Breast epithelium (tissue), 4 donors: ENCODE results near the gene ADARB1. TPM values are rescaled to one million over a fixed set of nuclear protein-coding genes. Genes with fewer than 3 reads are reported as not detected.

ENCODE experiments used
- DNase-seq, 2 donors: peaks; one replicate each; pipeline ENCODE4 v3.0.0-alpha.2; 2019; ENCODE audit warnings: low spot score in 2 of 2
- H3K27ac ChIP-seq, 2 donors: fragments of 200-600 bp; sonication (generic) in 1 of 2; one replicate each; pipeline ENCODE4 v1.5.1; 2016 to 2019; ENCODE audit warnings: mild to moderate bottlenecking in 1 of 2
- H3K27me3 ChIP-seq, 2 donors: fragments of 200-600 bp; sonication (generic) in 1 of 2; one replicate each; pipeline versions ENCODE4 v1.5.1 to v1.6.0; 2017 to 2019; ENCODE audit warnings: control low read depth in 1 of 2, mild to moderate bottlenecking in 1 of 2
- H3K36me3 ChIP-seq: fragments of 200-600 bp; one replicate; pipeline ENCODE4 v1.5.1; 2019
- H3K4me1 ChIP-seq, 2 donors: fragments of 200-600 bp; sonication (generic); one replicate each; pipeline ENCODE4 v1.5.1; 2016 to 2019; ENCODE audit warnings: control low read depth in 1 of 2
- H3K4me3 ChIP-seq, 3 donors: fragments of 200-600 bp; sonication (generic); 1 replicate in 2 of 3; 2 replicates in 1 of 3; pipeline ENCODE4 v1.5.1; 2016 to 2019; ENCODE audit warnings: mild to moderate bottlenecking in 3 of 3, moderate library complexity in 2 of 3
- H3K9me3 ChIP-seq, 2 donors: fragments of 200-600 bp; sonication (generic) in 1 of 2; one replicate each; pipeline ENCODE4 v1.5.1; 2016 to 2019; ENCODE audit warnings: control low read depth in 1 of 2
- POLR2A ChIP-seq: fragments of 450-650 bp; IDR thresholded peaks from one replicate; pipeline ENCODE4 v1.6.1; 2016; ENCODE audit warnings: antibody characterized with exemption, mild to moderate bottlenecking, moderate library complexity
- POLR2AphosphoS5 ChIP-seq, 3 donors: sonication (generic); formaldehyde crosslinking; IDR thresholded peaks; one replicate each; pipeline ENCODE4 v1.6.1; 2017; ENCODE audit warnings: antibody characterized with exemption in 3 of 3
- intact Hi-C: fragments of 100-400 bp; cut with DNase I; formaldehyde crosslinking; loops from one replicate; pipeline ENCODE4 v1.15.1; 2023; ENCODE audit warnings: low total_unique reads
- total RNA-seq, 3 donors: library from RNA; depleted of rRNA; stranded (reverse); fragments of >200 nt; gene quantifications; one replicate each; pipeline ENCODE4 v1.1.0, GENCODE V29; 2016
- TF ChIP-seq, protein P1 (sequence below), 3 donors: fragments of 450-650 bp; IDR thresholded peaks; one replicate each; pipeline ENCODE4 v1.5.1; 2016 to 2017; ENCODE audit warnings: antibody characterized with exemption in 3 of 3, mild to moderate bottlenecking in 3 of 3, moderate library complexity in 3 of 3

ADARB1 gene
- total RNA-seq, 3 donors from 2014 or later, result 19.9 to 21.3 (median 20.0) TPM

DNA sequence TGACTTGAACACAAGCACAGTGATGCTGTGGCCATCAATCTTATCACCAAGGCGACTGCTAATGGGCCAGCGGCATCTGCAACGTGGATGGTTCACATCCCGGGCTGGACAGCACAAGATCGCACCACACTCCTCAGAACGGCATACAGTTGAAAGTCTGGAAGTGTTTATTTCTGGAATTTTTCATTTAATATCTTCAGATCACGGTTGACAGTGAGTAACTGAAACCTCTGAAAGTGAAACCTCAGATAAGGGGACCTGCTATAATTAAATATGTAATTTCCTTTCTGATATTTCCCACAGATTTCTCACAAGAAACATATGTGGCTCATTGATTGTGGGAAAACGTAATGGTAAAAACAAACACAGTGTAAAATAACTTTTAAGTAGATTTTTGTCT, 129.6 kb downstream of the ADARB1 start:
- Histone ChIP-seq H3K36me3 (no peaks in the 10 kb centered on the region), H3K27ac (no peak overlapping the region), H3K9me3 (no peaks in the 10 kb centered on the region), H3K4me1 (no peaks in the 10 kb centered on the region), H3K4me3 (no peak overlapping the region), H3K27me3 (no peaks in the 10 kb centered on the region)
- DNase-seq, result no peak
- TF ChIP-seq POLR2A (no peak), POLR2AphosphoS5 (IDR thresholded peaks at IDR 0.05) (no peak)
- TF ChIP-seq, protein P1, sequence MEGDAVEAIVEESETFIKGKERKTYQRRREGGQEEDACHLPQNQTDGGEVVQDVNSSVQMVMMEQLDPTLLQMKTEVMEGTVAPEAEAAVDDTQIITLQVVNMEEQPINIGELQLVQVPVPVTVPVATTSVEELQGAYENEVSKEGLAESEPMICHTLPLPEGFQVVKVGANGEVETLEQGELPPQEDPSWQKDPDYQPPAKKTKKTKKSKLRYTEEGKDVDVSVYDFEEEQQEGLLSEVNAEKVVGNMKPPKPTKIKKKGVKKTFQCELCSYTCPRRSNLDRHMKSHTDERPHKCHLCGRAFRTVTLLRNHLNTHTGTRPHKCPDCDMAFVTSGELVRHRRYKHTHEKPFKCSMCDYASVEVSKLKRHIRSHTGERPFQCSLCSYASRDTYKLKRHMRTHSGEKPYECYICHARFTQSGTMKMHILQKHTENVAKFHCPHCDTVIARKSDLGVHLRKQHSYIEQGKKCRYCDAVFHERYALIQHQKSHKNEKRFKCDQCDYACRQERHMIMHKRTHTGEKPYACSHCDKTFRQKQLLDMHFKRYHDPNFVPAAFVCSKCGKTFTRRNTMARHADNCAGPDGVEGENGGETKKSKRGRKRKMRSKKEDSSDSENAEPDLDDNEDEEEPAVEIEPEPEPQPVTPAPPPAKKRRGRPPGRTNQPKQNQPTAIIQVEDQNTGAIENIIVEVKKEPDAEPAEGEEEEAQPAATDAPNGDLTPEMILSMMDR (IDR thresholded peaks at IDR 0.05), result no peak
- intact Hi-C loops, result no loop called here

DNA sequence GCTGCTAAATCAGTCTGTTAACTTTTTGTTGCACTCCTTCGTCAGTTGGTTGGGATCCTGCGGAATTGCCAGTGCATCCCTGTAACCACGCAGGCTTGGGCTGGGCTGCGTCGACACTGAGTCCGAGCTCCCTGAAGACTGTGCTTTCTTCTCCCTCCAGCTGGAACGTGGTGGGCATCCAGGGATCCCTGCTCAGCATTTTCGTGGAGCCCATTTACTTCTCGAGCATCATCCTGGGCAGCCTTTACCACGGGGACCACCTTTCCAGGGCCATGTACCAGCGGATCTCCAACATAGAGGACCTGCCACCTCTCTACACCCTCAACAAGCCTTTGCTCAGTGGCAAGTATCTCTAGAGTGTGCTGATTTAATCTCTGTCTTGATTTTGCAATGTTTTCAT, 130.0 kb downstream of the ADARB1 start:
- H3K36me3 ChIP-seq, result no peaks in the 10 kb centered on the region
- no peak for DNase-seq
- H3K27me3 ChIP-seq, result no peaks in the 10 kb centered on the region
- H3K9me3 ChIP-seq, result no peaks in the 10 kb centered on the region
- intact Hi-C loops, result no loop called here
- TF ChIP-seq POLR2AphosphoS5 (IDR thresholded peaks at IDR 0.05) (no peak), POLR2A (no peak)
- TF ChIP-seq, protein P1 (IDR thresholded peaks at IDR 0.05), result no peak
- no peaks in the 10 kb centered on the region for H3K4me1 ChIP-seq
- no peak overlapping the region for H3K27ac ChIP-seq
- no peak overlapping the region for H3K4me3 ChIP-seq

DNA sequence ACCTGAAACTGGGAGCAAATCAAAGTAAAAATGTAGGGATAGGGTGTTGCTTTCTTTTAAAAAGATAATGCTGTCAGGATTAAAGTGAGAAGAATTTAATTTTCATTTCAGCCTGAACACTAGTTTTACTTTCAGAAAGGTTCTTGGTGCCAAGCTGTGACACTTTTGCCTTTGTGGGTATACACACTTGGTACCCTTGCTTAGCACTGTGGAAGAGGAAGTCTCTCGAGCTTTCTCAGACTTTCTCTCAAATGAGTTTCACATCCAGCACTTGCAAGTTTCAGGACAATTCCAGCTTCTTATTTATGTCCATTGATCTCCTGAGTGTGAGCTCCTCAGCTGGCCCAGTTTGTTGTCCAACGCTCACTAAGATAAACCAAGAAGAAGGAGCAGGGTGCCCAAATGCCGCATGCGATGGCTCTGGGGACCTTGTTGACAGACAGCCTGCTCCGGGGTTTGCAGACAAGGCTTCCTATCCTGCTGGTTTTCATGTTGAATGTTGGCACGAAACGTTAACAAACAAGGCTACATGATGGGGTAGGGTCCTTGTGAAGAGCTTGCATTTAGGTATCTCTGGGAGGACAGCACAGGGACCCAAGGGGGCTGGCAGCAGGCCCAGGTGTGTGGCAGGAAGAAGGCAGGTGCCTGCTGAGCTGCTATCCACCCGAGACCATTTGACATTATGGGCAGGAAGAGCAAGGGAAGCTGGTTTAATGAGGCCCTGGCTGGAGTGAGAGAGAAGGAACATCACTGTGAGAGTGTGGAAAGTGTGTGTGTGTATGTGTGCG, 133.7 kb downstream of the ADARB1 start:
- no peaks in the 10 kb centered on the region for H3K9me3 ChIP-seq
- no peaks in the 10 kb centered on the region for H3K27me3 ChIP-seq
- intact Hi-C loops, result no loop called here
- H3K4me3 ChIP-seq, result no peak overlapping the region
- peak overlapping the region in 1 of 2 donors; percentile 43 for H3K27ac ChIP-seq
- no peaks in the 10 kb centered on the region for H3K4me1 ChIP-seq
- no peak for DNase-seq
- H3K36me3 ChIP-seq, result no peaks in the 10 kb centered on the region
- TF ChIP-seq POLR2A, result no peak
- no peak for TF ChIP-seq POLR2AphosphoS5 (IDR thresholded peaks at IDR 0.05)
- TF ChIP-seq, protein P1 (IDR thresholded peaks at IDR 0.05), result no peak

DNA sequence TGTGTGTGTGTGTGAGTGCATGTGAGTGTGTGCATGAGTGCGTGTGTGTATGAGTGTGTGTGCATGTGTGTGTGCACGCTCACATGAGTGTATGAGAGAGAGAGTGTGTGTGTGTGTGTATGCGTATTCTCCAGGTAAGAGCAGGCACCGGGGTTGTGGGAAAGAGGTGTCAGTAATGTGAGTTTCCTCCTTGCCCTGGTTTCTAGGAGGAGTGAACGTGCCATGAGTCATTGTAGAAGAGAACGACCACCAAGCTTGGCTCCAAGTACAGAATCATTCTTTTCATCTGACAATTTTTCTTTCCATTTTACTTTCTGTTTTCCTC, 134.2 kb downstream of the ADARB1 start:
- no peaks in the 10 kb centered on the region for H3K4me1 ChIP-seq
- peak overlapping the region in 1 of 2 donors; percentile 43 for H3K27ac ChIP-seq
- H3K4me3 ChIP-seq, result no peak overlapping the region
- no peaks in the 10 kb centered on the region for H3K9me3 ChIP-seq
- DNase-seq, result no peak
- TF ChIP-seq POLR2AphosphoS5 (IDR thresholded peaks at IDR 0.05), result no peak
- TF ChIP-seq, protein P1 (IDR thresholded peaks at IDR 0.05), result no peak
- TF ChIP-seq POLR2A, result no peak
- intact Hi-C loops, result no loop called here
- no peaks in the 10 kb centered on the region for H3K36me3 ChIP-seq
- no peaks in the 10 kb centered on the region for H3K27me3 ChIP-seq

DNA sequence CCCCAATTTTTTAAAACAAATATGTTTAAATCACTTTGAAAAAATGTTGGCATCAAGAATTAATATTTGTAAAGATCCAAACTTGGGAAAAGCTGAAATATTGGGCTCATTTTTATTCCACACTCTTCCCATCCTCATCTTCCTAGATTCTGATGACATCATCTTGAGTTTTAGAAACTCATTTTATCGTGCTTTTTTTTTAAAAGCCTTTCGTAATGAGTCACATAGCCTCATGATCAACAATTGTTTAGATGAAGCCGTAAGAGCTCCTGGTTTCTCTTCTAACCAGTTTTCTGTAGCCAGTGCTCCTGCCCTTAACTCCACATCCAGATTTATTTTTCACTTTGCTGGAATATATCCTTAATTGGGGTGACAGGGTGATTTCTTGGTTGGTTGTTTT, 134.7 kb downstream of the ADARB1 start:
- no peak for DNase-seq
- no peaks in the 10 kb centered on the region for H3K27me3 ChIP-seq
- no peak overlapping the region for H3K4me3 ChIP-seq
- H3K9me3 ChIP-seq, result no peaks in the 10 kb centered on the region
- intact Hi-C loops, result no loop called here
- TF ChIP-seq POLR2A (no peak), POLR2AphosphoS5 (IDR thresholded peaks at IDR 0.05) (no peak)
- TF ChIP-seq, protein P1 (IDR thresholded peaks at IDR 0.05), result no peak
- H3K36me3 ChIP-seq, result no peaks in the 10 kb centered on the region
- H3K4me1 ChIP-seq, result no peaks in the 10 kb centered on the region
- H3K27ac ChIP-seq, result peak overlapping the region; percentile 52
